OCI-LY3 (cell line): Measurements from ENCODE around the gene FCER1G.
A peak's percentile ranks its signal among the peaks of the same experiment; 100 is the strongest.

ENCODE experiments used
- H2AFZ ChIP-seq: fragments of 200-600, 300-600 bp; shearing (Covaris generic); 2 replicates; pipeline ENCODE4 v1.6.0; 2014; ENCODE audit warnings: antibody characterized with exemption, low read depth, low read length
- H3K27ac ChIP-seq: fragments of 200-600, 300-600 bp; sonication (generic); 2 replicates; pipeline ENCODE4 v1.5.1; 2014; ENCODE audit warnings: mild to moderate bottlenecking, low read length, moderate library complexity, mixed read lengths
- H3K27me3 ChIP-seq: fragments of 200-600, 300-600 bp; sonication (generic); 2 replicates; pipeline ENCODE4 v1.6.1; 2014; ENCODE audit warnings: low read depth, low read length, mixed read lengths
- H3K36me3 ChIP-seq: fragments of 200-600, 300-600 bp; sonication (generic); replicated peaks from 2 replicates; pipeline ENCODE3; 2014; ENCODE audit warnings: low read depth, low read length, mixed read lengths
- H3K4me1 ChIP-seq: fragments of 300-600, 200-600 bp; sonication (generic); 2 replicates; pipeline ENCODE4 v1.6.1; 2014; ENCODE audit warnings: low read length, mixed read lengths
- H3K4me2 ChIP-seq: fragments of 200-600, 300-600 bp; sonication (generic); 2 replicates; pipeline ENCODE4 v1.6.1; 2014; ENCODE audit warnings: low read length, mixed read lengths
- H3K4me3 ChIP-seq: fragments of 300-600, 200-600 bp; sonication (generic); 2 replicates; pipeline ENCODE4 v1.5.1; 2014; ENCODE audit warnings: antibody characterized with exemption, mild to moderate bottlenecking, low read length, moderate library complexity
- H3K79me2 ChIP-seq: fragments of 300-600, 200-600 bp; shearing (Covaris generic); 2 replicates; pipeline ENCODE4 v1.6.1; 2014; ENCODE audit warnings: mild to moderate bottlenecking, low read length, mixed read lengths
- H3K9ac ChIP-seq: fragments of 300-600, 200-600 bp; shearing (Covaris generic); 2 replicates; pipeline ENCODE4 v1.6.0; 2014; ENCODE audit warnings: mild to moderate bottlenecking, low read length, moderate library complexity
- H3K9me3 ChIP-seq: fragments of 200-600, 300-600 bp; shearing (Covaris generic); 2 replicates; pipeline ENCODE4 v1.6.1; 2014; ENCODE audit warnings: low read length, mixed read lengths; ENCODE audit not compliant: insufficient read depth
- H4K20me1 ChIP-seq: fragments of 200-600, 300-600 bp; sonication (generic); 2 replicates; pipeline ENCODE4 v1.6.1; 2016; ENCODE audit warnings: low read length, mixed read lengths; ENCODE audit not compliant: insufficient read depth
- EZH2phosphoT487 ChIP-seq: fragments of 200-600 bp; shearing (Covaris generic); IDR thresholded peaks from 2 replicates; pipeline ENCODE4 v1.6.1; 2018; ENCODE audit warnings: antibody characterized with exemption, mixed run types, low read depth
- TF ChIP-seq, protein P1 (sequence below): fragments of 200-600, 300-600 bp; sonication (generic); IDR thresholded peaks from 2 replicates; pipeline ENCODE4 v1.5.1; 2014; ENCODE audit warnings: antibody characterized with exemption, low read length, low read depth

FCER1G gene

DNA sequence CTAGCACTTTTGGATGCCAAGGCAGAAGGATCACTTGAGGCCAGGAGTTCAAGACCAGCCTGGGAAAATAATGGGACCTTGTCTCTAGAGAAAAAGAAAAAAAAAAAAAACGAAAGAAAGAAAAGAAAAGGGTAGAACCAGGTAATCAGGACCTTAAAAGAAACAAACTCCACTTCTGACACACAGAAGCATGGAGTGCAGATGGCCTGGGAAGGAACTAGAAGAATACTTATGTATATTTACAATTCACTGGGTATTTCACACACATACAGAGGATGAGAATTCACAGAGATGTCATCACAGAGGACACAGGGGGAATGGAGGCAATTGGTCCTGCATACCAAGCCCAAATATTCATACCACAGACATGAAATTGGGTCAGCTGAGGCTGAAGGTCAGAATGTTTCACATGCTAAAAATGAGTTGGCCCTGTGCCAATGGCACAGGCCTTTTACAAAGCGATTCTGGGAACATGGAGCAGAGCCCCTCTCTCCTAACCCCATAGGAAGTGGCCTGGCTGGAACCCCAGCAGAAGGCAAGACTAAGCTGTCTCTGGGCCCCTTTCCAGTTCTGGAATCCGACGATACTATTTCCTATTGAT lies 42.2 kb upstream of the FCER1G start:
- Histone ChIP-seq H2AFZ (no peak overlapping the region), H3K79me2 (peaks cover 15% of the 10 kb centered on the region), H3K9me3 (no peaks in the 10 kb centered on the region), H3K4me1 (peaks cover 13% of the 10 kb centered on the region), H3K4me2 (no peak overlapping the region), H3K27me3 (no peaks in the 10 kb centered on the region), H3K4me3 (no peak overlapping the region), H3K9ac (no peak overlapping the region), H4K20me1 (no peaks in the 10 kb centered on the region), H3K36me3 (peaks cover 55% of the 10 kb centered on the region), H3K27ac (no peak overlapping the region)
- TF ChIP-seq, protein P1, sequence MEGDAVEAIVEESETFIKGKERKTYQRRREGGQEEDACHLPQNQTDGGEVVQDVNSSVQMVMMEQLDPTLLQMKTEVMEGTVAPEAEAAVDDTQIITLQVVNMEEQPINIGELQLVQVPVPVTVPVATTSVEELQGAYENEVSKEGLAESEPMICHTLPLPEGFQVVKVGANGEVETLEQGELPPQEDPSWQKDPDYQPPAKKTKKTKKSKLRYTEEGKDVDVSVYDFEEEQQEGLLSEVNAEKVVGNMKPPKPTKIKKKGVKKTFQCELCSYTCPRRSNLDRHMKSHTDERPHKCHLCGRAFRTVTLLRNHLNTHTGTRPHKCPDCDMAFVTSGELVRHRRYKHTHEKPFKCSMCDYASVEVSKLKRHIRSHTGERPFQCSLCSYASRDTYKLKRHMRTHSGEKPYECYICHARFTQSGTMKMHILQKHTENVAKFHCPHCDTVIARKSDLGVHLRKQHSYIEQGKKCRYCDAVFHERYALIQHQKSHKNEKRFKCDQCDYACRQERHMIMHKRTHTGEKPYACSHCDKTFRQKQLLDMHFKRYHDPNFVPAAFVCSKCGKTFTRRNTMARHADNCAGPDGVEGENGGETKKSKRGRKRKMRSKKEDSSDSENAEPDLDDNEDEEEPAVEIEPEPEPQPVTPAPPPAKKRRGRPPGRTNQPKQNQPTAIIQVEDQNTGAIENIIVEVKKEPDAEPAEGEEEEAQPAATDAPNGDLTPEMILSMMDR = no peak
- TF ChIP-seq EZH2phosphoT487 = no peak

DNA sequence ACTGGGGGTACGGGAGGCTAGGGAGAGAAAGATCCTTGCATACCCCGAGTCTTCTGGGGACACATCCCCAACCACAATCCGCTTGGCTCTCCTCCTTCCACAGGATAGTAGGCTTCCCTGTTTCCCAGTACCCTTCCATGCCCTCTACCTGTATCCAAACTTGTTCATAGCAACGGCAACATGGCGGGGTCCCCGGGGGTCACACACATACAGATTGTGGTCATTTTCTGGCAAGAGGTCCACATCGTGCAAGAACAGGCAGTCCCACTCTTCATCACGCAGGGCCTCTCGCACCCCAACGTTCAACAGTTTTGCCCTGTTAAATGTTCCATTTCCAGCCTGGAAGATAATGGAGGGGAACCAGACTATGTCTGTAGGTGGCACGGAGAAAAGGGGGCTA lies 41.4 kb upstream of the FCER1G start:
- H2AFZ ChIP-seq = no peak overlapping the region
- H3K79me2 ChIP-seq = peaks cover 15% of the 10 kb centered on the region
- no peak overlapping the region for H3K27ac ChIP-seq
- no peak overlapping the region for H3K9ac ChIP-seq
- no peak overlapping the region for H3K4me2 ChIP-seq
- H4K20me1 ChIP-seq = no peaks in the 10 kb centered on the region
- H3K4me1 ChIP-seq = peaks cover 21% of the 10 kb centered on the region
- H3K36me3 ChIP-seq = peaks cover 55% of the 10 kb centered on the region
- no peak overlapping the region for H3K4me3 ChIP-seq
- TF ChIP-seq EZH2phosphoT487 = no peak
- TF ChIP-seq, protein P1 = no peak
- H3K9me3 ChIP-seq = no peaks in the 10 kb centered on the region
- H3K27me3 ChIP-seq = no peaks in the 10 kb centered on the region

DNA sequence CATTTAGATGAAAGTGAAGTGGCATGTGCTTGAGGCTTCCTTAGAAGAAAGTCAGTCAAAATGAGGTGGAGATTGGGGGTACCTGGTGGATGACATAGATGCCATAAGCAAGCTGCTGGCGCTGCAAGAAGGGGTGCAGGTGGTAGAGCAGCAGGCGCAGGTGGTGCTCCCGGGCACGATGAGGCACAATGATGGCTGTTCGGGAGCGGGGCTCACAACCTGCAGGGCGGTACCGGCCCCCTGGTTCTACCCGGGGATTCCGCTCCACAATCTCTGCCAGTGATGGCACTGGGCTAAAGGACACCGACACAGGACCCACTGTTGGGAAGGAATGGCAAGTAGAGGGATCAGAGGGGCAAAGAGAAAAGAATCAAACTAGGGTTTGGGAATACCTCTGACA lies 40.2 kb upstream of the FCER1G start:
- H3K4me1 ChIP-seq = peaks cover 21% of the 10 kb centered on the region
- no peaks in the 10 kb centered on the region for H3K9me3 ChIP-seq
- no peak overlapping the region for H3K4me3 ChIP-seq
- H3K79me2 ChIP-seq = peaks cover 15% of the 10 kb centered on the region
- no peaks in the 10 kb centered on the region for H3K27me3 ChIP-seq
- no peak overlapping the region for H3K27ac ChIP-seq
- no peak overlapping the region for H2AFZ ChIP-seq
- no peak for TF ChIP-seq EZH2phosphoT487
- TF ChIP-seq, protein P1 = no peak
- peaks cover 52% of the 10 kb centered on the region for H3K36me3 ChIP-seq
- no peak overlapping the region for H3K9ac ChIP-seq
- no peaks in the 10 kb centered on the region for H4K20me1 ChIP-seq
- H3K4me2 ChIP-seq = no peak overlapping the region

DNA sequence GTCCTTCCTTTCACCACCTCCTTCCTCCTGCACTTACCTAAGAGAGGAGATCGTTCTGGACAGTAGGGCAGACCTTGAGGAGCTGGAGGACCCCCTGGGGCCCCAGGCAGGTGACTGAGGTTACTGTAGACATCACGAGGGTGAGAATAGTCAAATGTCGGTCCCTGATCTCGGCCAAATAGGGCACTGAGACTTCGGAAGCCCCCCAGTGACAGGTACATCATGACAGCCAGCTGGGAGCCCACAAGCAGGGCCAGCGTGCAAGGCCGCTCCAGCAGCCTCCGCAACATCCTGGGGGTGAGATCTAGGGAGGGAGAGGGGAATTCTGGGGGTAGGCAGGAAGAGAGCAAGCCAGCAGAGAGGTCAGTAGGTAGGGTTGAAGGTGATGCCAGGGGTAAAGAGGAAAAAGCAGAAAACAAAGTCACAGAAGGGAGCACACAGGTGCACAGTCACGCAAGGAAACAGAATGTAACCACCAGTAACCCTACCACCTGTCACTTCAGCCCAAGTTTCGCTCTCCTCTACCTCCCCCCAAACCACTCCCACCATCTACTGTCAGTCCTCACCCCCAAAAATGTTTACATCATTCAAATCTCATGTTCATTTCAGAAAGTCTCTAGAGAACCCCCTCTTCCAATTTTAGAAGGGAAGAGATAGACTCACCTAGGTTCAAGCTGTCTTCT lies 39.2 kb upstream of the FCER1G start:
- Histone ChIP-seq H2AFZ (no peak overlapping the region), H3K9me3 (no peaks in the 10 kb centered on the region), H4K20me1 (no peaks in the 10 kb centered on the region), H3K79me2 (peaks cover 15% of the 10 kb centered on the region), H3K9ac (peak overlapping the region; percentile 76), H3K36me3 (peaks cover 45% of the 10 kb centered on the region), H3K4me2 (peak overlapping the region; percentile 93), H3K27me3 (no peaks in the 10 kb centered on the region), H3K4me3 (peak overlapping the region; percentile 86), H3K4me1 (peaks cover 24% of the 10 kb centered on the region), H3K27ac (no peak overlapping the region)
- TF ChIP-seq, protein P1 = no peak
- no peak for TF ChIP-seq EZH2phosphoT487
